Bronchial epithelial cell (primary cell): ENCODE results near the gene GAL3ST2. TPM values are rescaled to one million over a fixed set of nuclear protein-coding genes. Genes with fewer than 3 reads are reported as not detected.

Experiments used
- DNase-seq: peaks from one replicate; pipeline ENCODE4 v3.0.0-alpha.2; 2010; ENCODE audit warnings: low read depth
- FAIRE-seq: peaks from 2 replicates; lab custom pipeline; 2011; peaks lifted over from hg19 to GRCh38; lab: Jason Lieb, UNC
- H3K27me3 ChIP-seq: 2 replicates; pipeline ENCODE4 v1.5.1; 2011; ENCODE audit warnings: low read length; ENCODE audit not compliant: control insufficient read depth, insufficient read depth
- H3K36me3 ChIP-seq: 2 replicates; pipeline ENCODE4 v1.5.1; 2011; ENCODE audit warnings: low read length; ENCODE audit not compliant: control insufficient read depth, insufficient read depth
- H3K4me3 ChIP-seq: 2 replicates; pipeline ENCODE4 v1.5.1; 2011; ENCODE audit warnings: mild to moderate bottlenecking, low read depth, low read length, control low read depth
- total RNA-seq: library from RNA; depleted of rRNA; stranded (reverse); fragments of >200 nt; gene quantifications from 2 replicates; pipeline ENCODE4 v1.2.1, GENCODE V29; 2014
- TF ChIP-seq, protein P1 (sequence below): IDR thresholded peaks from 2 replicates; pipeline ENCODE4 v1.5.1; 2011; ENCODE audit warnings: mild to moderate bottlenecking, moderate library complexity, low read length, control low read depth, inconsistent platforms; ENCODE audit not compliant: insufficient read depth, severe bottlenecking

Gene GAL3ST2
- total RNA-seq, 1 donor from 2014 or later = not detected

GRCh38 chr2:241846406-241846805 lies 69.8 kb downstream of the GAL3ST2 start:
- no peak for DNase-seq
- Histone ChIP-seq H3K27me3 (no peaks in the 10 kb centered on the region), H3K4me3 (no peak overlapping the region), H3K36me3 (no peaks in the 10 kb centered on the region)
- TF ChIP-seq, protein P1, sequence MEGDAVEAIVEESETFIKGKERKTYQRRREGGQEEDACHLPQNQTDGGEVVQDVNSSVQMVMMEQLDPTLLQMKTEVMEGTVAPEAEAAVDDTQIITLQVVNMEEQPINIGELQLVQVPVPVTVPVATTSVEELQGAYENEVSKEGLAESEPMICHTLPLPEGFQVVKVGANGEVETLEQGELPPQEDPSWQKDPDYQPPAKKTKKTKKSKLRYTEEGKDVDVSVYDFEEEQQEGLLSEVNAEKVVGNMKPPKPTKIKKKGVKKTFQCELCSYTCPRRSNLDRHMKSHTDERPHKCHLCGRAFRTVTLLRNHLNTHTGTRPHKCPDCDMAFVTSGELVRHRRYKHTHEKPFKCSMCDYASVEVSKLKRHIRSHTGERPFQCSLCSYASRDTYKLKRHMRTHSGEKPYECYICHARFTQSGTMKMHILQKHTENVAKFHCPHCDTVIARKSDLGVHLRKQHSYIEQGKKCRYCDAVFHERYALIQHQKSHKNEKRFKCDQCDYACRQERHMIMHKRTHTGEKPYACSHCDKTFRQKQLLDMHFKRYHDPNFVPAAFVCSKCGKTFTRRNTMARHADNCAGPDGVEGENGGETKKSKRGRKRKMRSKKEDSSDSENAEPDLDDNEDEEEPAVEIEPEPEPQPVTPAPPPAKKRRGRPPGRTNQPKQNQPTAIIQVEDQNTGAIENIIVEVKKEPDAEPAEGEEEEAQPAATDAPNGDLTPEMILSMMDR = no peak
- FAIRE-seq = no peak

GRCh38 chr2:241848761-241849615 lies 72.4 kb downstream of the GAL3ST2 start:
- Histone ChIP-seq H3K36me3 (no peaks in the 10 kb centered on the region), H3K4me3 (no peak overlapping the region), H3K27me3 (no peaks in the 10 kb centered on the region)
- TF ChIP-seq, protein P1 = no peak
- no peak for FAIRE-seq
- DNase-seq = no peak

DNA sequence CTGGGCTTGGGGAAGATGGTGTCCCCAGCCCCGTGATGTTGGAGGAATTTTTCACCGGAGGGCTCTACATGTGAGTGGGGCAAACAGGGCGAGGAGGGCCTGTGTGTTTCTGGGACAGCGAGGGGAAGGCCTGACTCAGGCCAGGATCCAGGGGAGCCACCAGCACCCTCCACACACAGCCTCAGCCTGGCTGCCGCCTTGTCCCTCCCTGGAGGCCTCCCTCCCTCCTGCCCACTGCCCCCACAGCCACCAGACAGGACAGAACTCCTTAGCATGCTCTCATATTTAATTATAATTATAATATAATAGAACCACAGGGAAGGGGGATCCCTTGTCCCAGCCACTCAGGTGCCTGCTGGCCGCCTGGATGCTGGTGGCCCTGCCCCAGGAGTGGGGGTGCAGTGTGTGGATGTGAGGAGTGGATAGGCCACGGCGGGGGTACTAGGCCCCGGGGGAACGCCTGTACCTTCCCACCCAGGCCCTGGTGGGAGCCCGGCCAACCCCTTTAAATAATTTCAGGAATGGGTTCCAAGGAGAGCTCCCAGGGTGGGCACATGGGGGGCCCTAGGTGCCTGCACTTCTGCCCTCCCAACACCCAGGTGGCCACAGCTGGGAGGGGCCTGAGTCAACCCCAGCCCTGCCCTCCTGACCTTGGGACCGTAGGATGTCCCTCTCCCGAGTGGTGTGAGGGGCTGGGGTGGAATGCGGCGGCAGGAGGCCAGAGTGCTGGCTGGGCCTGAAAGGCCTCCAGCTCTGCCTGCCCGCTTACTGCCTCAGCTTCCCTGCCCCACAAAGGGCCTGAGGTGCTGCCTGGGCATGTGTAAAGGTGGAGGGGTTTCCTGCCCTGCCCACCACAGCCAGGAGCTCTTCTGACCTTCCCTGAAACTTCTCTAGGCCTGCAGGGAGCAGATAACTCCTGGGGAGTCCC lies 73.3 kb downstream of the GAL3ST2 start:
- Histone ChIP-seq H3K4me3 (no peak overlapping the region), H3K36me3 (no peaks in the 10 kb centered on the region), H3K27me3 (no peaks in the 10 kb centered on the region)
- DNase-seq (no peak), FAIRE-seq (no peak)
- TF ChIP-seq, protein P1 = no peak

DNA sequence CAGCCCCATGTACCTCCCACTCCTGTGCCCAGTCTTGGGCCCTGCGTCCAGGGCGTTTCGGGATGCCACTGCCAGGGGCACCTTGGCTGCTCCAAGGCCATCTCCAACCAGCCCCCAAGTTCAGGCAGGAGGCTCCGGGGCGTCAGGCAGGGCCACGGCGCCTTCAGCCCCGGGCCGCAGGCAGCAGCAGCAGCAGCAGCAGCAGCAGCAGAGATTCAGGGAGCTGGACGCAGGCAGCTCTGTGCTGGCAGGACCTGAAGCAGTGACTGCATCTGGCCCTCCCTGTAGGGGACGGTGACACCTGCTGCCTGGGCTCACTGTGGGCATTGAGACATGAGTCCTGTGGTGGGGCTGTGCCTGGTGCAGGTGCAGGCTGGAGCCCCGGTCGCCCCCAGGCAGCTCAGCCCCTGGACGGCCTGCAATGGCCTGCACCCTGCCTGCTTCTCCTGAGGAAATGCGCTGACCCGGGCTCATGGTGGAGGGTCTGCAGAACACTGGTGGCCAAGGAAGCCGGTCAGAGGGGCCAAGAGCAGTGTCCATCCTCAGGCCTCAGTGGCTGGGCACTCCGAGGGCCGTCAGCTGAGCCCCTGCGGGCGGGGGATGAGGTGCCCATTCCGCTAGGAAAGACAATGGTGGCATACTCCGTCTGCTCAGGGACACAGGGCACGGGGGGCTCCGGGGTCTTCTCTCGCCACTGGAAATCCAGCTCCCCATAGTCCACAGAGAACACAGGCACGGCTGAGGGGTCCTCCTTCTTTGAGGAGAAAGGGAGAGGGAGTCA lies 74.1 kb downstream of the GAL3ST2 start:
- no peak for FAIRE-seq
- TF ChIP-seq, protein P1 = no peak
- DNase-seq = no peak
- Histone ChIP-seq H3K4me3 (no peak overlapping the region), H3K36me3 (no peaks in the 10 kb centered on the region), H3K27me3 (no peaks in the 10 kb centered on the region)

DNA sequence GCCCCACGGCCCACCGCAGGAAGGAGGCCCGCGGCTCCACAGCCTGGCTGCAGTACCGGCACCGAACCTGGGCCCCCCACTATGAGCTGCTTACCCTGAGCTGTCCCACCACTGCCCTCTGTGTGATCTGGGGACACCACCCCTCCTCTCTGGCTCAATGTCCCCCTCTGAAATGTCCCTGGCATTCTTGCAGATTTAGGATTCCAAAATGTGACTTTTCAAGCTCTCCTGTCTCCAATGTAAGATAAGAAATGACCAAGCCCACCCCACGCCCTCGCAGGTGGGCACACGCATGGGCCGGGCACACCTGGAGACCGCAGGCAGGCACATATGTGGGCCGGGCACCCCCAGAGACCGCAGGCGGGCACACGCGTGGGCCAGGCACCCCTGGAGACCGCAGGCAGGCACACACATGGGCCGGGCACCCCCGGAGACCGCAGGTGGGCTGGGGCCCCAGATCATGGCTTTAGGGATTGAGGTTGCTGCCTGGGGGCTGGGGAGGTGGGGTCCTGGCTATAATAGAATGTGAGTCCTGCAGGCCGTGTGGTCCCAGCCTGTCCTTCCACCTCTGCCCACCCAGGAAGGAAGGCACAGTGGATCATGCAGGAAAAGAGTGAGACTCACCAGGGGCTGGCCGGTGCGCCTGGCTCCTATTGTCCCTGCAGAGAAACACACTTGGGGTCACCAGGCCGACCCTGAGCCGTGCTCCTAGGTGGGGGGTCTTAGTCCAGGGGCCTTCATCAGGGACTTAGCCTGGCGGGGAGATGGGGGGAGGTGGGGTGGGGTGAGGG lies 74.9 kb downstream of the GAL3ST2 start:
- no peak for DNase-seq
- Histone ChIP-seq H3K36me3 (no peaks in the 10 kb centered on the region), H3K4me3 (no peak overlapping the region), H3K27me3 (no peaks in the 10 kb centered on the region)
- FAIRE-seq = no peak
- TF ChIP-seq, protein P1 = no peak
